Gastroesophageal sphincter (tissue), 3 donors: ENCODE data around the gene BTK.

Experiments used
- POLR2A ChIP-seq, 2 donors: fragments of 450-650 bp; IDR thresholded peaks; one replicate each; pipeline ENCODE4 v1.6.1; 2017; ENCODE audit warnings: antibody characterized with exemption in 2 of 2, mild to moderate bottlenecking in 2 of 2, moderate library complexity in 1 of 2
- TF ChIP-seq, protein P1 (sequence below), 4 experiments: fragments of 200-600 bp in 2 of 4; fragments of 450-650 bp in 2 of 4; sonication (generic) in 1 of 4; IDR thresholded peaks; one replicate each; pipeline ENCODE4 v1.5.1; 2017 to 2019; ENCODE audit warnings: antibody characterized with exemption in 4 of 4, mild to moderate bottlenecking in 2 of 4, moderate library complexity in 2 of 4

GRCh38 chrX:101383679-101384205 is 2.2 kb downstream of the BTK start:
- TF ChIP-seq, protein P1, sequence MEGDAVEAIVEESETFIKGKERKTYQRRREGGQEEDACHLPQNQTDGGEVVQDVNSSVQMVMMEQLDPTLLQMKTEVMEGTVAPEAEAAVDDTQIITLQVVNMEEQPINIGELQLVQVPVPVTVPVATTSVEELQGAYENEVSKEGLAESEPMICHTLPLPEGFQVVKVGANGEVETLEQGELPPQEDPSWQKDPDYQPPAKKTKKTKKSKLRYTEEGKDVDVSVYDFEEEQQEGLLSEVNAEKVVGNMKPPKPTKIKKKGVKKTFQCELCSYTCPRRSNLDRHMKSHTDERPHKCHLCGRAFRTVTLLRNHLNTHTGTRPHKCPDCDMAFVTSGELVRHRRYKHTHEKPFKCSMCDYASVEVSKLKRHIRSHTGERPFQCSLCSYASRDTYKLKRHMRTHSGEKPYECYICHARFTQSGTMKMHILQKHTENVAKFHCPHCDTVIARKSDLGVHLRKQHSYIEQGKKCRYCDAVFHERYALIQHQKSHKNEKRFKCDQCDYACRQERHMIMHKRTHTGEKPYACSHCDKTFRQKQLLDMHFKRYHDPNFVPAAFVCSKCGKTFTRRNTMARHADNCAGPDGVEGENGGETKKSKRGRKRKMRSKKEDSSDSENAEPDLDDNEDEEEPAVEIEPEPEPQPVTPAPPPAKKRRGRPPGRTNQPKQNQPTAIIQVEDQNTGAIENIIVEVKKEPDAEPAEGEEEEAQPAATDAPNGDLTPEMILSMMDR (IDR thresholded peaks at IDR 0.05), result no peak
- TF ChIP-seq POLR2A (IDR thresholded peaks at IDR 0.05), result no peak
